GM20000 (cell line): ENCODE results near the gene FBLN1.
"Not testable (repeated sequence)": the region's sequence is repeated elsewhere in the genome, so short reads cannot be mapped to it uniquely, and the experiment has no call there.

Experiments
- DNase-seq: peaks from one replicate; pipeline ENCODE4 v3.0.0; 2012; ENCODE audit warnings: low spot score
- CTCF ChIP-seq: IDR thresholded peaks from 2 replicates; pipeline ENCODE4 v1.5.1; 2012; ENCODE audit warnings: mild to moderate bottlenecking, control low read depth; ENCODE audit errors: extremely low read depth, missing control alignments

Gene FBLN1

GRCh38 chr22:45537734-45538181, 35.1 kb downstream of the FBLN1 start:
- TF ChIP-seq CTCF, result no peak

DNA sequence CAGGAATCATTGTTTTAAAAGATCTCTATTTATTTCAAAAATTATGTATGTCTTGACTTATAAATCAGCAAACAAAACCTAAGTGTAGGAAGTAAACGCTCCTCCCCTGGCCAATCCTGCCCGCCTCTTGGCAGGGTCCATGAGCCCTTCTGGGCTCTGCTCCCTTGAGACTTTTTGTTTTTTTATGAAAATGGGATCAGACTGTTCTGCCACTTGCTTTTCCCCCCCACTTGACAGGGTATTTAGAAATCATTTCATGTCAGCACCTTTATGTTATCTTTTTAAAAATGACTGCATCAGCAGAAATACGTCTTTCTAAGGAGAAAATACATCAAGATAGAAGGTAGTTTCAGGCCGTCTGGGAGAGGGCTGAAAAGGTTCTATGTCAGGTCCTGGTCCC, 35.6 kb downstream of the FBLN1 start:
- no peak for TF ChIP-seq CTCF

More at GRCh38 chr22:45537734-45538181, 35.1 kb downstream of the FBLN1 start:
- DNase-seq, result no peak

DNA sequence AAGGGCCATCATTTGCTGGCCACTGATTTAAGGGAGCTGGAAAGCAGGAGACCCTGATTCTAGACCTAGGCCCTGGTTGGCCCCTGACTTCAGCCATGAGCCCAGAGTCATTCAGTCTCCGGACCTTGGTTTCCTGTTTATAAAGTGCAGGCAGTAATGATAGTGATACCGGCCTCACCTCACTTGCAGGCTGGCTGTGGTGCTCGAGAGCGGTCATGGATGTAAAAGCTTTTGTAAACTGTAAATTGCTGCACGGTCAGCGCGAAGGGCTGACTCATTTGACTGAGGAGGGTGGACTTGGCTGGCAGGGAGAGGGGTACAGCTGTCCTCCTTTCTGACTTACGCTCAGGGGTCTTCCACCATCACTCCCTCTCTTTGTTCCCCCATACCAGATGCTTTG, 37.4 kb downstream of the FBLN1 start:
- TF ChIP-seq CTCF, result no peak
- DNase-seq, result no peak

More for the DNA sequence above, 35.6 kb downstream of the FBLN1 start:
- no peak for DNase-seq

DNA sequence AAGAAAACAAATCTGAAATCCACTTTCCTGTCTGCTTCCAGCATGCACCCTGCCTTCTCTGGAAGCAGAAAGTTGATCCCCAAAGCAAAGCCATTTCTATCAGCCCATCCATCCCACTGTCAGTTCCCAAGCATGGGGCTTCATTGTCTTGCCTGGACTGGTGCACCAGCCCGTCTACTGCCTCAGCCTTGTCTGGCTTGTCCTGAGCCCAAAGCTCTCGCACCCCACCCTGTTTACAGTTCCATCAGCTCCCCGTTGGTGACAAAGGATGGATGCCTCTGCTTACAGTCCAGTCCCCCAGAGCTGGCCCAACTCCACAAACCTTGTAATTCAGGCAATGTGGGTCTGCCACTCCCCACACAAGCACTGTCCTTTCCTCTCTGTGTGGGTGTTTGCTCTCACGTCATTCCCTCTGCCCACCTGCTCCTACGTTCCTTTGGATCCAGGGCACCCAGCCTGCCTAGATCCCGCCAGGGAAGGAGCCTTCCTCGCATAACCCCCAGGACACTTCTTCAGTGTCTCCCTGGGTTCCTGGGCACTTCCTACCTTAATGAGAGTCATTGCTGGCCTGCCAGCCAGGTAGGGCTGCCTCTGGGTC, 38.8 kb downstream of the FBLN1 start:
- TF ChIP-seq CTCF, result no peak
- no peak for DNase-seq

DNA sequence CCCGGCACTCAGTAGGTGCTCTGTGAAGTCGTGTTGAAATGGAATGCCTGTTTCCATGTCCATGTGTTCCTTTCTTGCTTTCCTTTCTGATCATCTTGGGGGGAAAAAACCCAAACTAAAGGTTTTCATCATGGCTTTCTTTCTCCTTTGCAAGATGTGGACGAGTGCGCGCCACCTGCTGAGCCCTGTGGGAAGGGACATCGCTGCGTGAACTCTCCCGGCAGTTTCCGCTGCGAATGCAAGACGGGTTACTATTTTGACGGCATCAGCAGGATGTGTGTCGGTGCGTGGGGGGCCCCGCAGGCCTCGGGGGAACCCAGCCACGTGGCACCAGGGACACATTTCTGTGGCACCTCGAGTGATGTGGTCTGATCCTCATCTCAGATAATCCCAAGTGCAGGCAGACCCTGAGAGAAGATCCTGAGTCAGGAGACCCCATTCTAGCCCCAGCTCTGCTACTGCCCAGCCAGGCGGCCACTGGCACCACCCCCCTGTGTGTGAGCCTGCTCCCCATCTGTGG, 39.4 kb downstream of the FBLN1 start:
- DNase-seq, result no peak
- TF ChIP-seq CTCF, result no peak

GRCh38 chr22:45542736-45543135, 40.1 kb downstream of the FBLN1 start:
- not testable (repeated sequence) for DNase-seq

DNA sequence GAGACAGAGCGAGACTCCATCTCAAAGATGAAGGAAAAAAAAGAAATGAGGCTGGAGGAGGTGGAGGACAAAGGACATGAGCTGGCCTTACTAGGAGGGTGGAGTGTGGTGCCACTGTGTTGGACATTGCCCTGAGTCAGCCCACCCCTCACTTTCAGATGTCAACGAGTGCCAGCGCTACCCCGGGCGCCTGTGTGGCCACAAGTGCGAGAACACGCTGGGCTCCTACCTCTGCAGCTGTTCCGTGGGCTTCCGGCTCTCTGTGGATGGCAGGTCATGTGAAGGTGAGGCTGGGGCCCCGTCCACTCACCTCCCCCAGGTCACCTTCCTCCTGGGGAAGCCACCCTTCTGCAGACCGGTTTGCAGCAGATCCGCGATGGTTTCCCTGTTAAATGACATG, 40.6 kb downstream of the FBLN1 start:
- TF ChIP-seq CTCF, result no peak
- no peak for DNase-seq

- TF ChIP-seq CTCF, result no peak
Measured at GRCh38 chr22:45544588-45545170, 42.0 kb downstream of the FBLN1 start.

More at GRCh38 chr22:45544588-45545170, 42.0 kb downstream of the FBLN1 start:
- DNase-seq, result no peak
